ENCODE measurements around the gene TYK2.
"Not testable (repeated sequence)": the region's sequence is repeated elsewhere in the genome, so short reads cannot be mapped to it uniquely, and the experiment has no call there.

The TYK2 gene

DNA sequence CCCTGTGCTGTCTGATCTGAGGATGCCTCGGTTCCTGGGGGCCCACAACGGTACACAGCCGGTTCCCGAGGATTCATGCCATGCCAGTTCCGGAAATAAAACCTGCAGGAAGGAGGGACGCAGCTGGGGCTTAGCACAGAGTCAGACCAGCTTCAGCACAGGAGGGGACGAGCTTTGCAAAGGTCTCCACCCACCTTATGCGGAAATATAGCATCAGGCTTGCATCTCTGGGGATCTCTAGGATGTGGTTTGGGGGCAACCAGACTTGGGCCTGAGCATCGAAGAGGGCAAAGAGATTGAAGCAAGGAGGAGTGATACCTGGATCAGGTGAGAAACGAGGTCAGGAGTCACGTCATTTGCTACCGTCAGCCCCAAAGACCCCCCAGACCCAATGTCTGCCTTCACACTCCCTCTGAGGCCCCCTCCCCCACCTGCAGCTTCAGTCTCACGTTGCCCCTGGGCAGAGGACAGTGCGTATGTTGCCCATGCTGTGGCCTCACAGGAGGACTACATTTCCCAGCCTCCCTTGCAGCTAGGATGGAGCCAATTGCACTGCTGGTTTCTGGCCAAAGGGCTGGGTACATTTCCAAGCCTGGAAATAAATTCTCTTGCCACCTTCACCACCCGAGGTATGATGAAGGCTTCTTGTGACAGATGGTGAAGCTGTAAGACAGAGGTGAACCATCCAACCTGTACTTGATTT, 12.1 kb downstream of the TYK2 start:
- no peak overlapping the region for H3K4me3 ChIP-seq
- DNase-seq (ENCODE audit: low spot score): no peak
- TF ChIP-seq, protein P1, sequence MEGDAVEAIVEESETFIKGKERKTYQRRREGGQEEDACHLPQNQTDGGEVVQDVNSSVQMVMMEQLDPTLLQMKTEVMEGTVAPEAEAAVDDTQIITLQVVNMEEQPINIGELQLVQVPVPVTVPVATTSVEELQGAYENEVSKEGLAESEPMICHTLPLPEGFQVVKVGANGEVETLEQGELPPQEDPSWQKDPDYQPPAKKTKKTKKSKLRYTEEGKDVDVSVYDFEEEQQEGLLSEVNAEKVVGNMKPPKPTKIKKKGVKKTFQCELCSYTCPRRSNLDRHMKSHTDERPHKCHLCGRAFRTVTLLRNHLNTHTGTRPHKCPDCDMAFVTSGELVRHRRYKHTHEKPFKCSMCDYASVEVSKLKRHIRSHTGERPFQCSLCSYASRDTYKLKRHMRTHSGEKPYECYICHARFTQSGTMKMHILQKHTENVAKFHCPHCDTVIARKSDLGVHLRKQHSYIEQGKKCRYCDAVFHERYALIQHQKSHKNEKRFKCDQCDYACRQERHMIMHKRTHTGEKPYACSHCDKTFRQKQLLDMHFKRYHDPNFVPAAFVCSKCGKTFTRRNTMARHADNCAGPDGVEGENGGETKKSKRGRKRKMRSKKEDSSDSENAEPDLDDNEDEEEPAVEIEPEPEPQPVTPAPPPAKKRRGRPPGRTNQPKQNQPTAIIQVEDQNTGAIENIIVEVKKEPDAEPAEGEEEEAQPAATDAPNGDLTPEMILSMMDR (IDR thresholded peaks at IDR 0.05): no peak
- no peak overlapping the region for H3K27ac ChIP-seq

DNA sequence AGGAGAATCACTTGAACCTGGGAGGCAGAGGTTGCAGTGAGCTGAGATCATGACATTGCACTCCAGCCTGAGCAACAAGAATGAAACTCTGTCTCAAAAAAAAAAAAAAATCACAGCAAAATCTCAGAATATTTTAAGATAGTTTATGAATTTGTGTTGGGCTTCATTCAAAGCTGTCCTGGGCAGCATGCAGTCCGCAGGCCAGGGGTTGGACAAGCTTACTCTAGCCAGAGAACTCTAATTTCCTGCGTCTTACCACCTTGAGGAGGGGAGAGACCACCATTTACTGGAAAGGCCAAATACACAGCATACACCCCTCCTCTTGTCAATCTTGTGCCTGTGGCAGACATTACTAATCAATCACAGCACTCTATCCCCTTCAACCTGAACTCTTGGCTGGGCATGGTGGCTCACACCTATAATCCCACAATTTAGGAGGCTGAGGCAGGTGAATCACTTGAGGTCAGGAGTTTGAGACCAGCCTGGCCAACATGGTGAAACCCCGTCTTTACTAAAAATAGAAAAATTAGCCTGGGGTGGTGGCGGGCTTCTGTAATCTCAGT, 13.3 kb downstream of the TYK2 start:
- H3K27ac ChIP-seq; H3K4me3 ChIP-seq; DNase-seq (ENCODE audit: low spot score): not testable (repeated sequence)

DNA sequence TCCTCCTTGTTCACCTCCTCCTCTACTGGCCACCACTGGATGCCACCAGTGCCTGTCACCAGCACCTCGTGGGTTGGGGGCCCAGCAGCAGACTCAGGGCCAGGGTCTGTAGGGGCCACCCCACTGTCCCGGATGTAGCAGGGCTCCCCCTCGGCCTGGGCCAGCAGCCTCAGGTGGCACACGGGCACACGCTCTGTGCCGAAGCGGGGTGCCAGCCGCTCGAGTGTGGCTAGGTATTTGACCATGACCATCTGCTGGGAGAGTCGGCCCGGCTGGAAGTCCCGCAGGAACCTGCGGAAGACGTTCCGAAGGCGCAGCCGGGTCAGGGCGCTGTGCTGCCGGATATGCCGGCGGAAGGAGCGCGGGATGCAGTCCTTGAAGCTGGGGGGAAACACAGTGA, 14.9 kb downstream of the TYK2 start:
- no peak for DNase-seq (ENCODE audit: low spot score)
- TF ChIP-seq, protein P1 (IDR thresholded peaks at IDR 0.05): no peak
- Histone ChIP-seq H3K4me3 (no peak overlapping the region), H3K27ac (no peak overlapping the region)

DNA sequence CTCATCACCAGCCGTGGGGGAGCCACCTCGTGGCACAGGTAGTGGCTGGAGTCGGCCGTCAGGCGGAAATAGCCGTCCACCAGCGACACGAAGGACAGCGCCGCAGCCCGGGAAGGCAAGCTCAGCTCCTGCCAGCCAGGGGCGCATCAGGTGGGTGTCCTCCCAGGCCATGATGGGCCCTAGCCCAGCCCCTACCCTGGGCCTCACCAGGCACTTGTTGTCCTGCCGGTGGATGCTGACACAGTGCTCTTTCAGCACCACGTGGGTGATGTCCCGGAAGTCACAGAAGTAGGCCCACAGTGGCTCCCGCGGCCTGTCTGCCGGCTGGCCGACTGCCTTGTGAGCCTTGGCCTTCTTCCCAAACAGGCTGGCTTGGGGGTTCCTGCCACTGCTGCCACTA, 15.7 kb downstream of the TYK2 start:
- Histone ChIP-seq H3K4me3 (no peak overlapping the region), H3K27ac (no peak overlapping the region)
- DNase-seq (ENCODE audit: low spot score): no peak
- TF ChIP-seq, protein P1 (IDR thresholded peaks at IDR 0.05): no peak

DNA sequence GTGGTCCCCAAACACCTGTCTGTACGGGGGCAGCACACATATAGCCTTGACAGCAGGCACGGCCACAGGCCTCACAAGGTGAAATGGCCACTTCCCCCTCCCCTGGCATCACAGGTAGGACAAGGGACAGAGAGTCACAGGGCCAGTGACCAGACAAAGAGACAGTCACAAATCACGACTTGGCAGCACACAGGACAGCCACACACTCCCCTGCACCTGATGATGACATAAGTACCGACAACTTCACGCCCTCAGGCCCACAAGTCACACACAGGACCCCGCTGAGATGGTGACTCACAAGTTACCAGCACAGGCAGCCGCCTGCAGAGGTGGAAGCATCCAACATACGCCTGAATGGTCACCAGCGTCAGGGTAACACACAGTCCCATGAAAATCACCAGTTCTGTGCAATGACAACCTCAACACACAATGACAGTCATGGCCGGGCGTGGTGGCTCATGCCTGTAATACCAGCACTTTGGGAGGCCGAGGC, 16.5 kb downstream of the TYK2 start:
- H3K27ac ChIP-seq: no peak overlapping the region
- TF ChIP-seq, protein P1 (IDR thresholded peaks at IDR 0.05): no peak

DNA sequence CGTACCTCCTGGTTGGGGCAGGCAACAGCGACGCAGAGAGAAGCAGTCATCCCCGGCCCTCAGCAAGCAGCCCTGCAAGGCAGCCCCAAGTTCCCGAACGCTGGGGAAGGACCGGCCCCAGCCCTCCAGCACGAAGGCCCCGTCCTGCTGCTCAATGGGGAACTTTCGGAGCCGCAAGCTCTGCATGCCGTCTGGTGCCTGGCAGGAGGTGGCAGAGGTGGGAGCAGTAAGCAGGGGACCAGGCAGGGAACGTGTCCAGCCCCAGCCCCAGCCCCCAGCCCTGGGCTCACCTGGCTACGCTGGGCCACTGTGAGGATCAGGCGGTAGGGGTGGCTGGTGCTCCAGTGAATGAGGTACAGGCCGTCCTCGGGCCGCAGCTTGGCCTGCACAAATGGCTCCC, 18.1 kb downstream of the TYK2 start:
- DNase-seq (ENCODE audit: low spot score): no peak
- Histone ChIP-seq H3K27ac (no peak overlapping the region), H3K4me3 (no peak overlapping the region)
- TF ChIP-seq, protein P1 (IDR thresholded peaks at IDR 0.05): no peak

More for the DNA sequence above, 16.5 kb downstream of the TYK2 start:
- DNase-seq (ENCODE audit: low spot score): no peak
- no peak overlapping the region for H3K4me3 ChIP-seq

DNA sequence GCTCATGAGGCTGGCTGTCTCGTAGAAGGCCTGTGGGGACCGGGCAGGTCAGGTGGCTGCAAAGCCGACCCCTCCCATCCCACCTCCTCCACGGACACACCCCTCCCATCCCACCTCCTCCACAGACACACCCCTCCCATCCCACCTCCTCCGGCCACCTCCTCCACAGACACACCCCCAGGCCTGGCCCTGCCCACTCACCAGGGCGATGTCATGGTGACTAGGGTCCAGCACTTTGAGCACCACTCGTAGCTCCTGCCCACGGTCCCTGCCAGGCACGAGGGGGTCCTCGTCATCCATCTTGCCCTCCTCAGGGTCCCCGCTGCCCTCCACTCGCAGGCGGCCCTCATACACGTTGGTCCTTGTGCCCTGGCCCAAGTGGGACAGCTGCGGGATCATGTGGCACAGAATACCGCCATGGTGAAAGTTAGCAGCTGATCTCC, 18.8 kb downstream of the TYK2 start:
- Histone ChIP-seq H3K27ac (no peak overlapping the region), H3K4me3 (no peak overlapping the region)
- no peak for DNase-seq (ENCODE audit: low spot score)
- TF ChIP-seq, protein P1 (IDR thresholded peaks at IDR 0.05): no peak

All from coronary artery (tissue), 2 donors.